K562 (cell line): ENCODE results near the gene TIPARP. TPM values are rescaled to one million over a fixed set of nuclear protein-coding genes. Genes with fewer than 3 reads are reported as not detected.
A peak's percentile ranks its signal among the peaks of the same experiment; 100 is the strongest.

Experiments used
- ARID4B ChIP-seq: sonication (generic); formaldehyde crosslinking; IDR thresholded peaks from 2 replicates; pipeline ENCODE4 v1.8.0; 2022; ENCODE audit warnings: mild to moderate bottlenecking, missing genetic modification reagents
- ATF1 ChIP-seq, 2 experiments: fragments of 450-650 bp in 1 of 2; IDR thresholded peaks; 2 replicates each; pipeline ENCODE4 v1.6.1; 2016; ENCODE audit warnings: missing compliant biosample characterization in 1 of 2, missing genetic modification characterization in 1 of 2
- HES1 ChIP-seq: fragments of 450-650 bp; IDR thresholded peaks from 2 replicates; pipeline ENCODE4 v1.6.1; 2016; ENCODE audit warnings: low read depth, mild to moderate bottlenecking, moderate library complexity
- MBD2 ChIP-seq: sonication (generic); IDR thresholded peaks from 2 replicates; pipeline ENCODE4 v1.6.1; 2016; ENCODE audit warnings: low read depth, borderline replicate concordance
- MGA ChIP-seq: fragments of 450-650 bp; IDR thresholded peaks from 2 replicates; pipeline ENCODE4 v1.6.1; 2016; ENCODE audit warnings: mild to moderate bottlenecking, moderate library complexity
- NELFE ChIP-seq: IDR thresholded peaks from 2 replicates; pipeline ENCODE4 v1.6.1; 2011; ENCODE audit warnings: mild to moderate bottlenecking; ENCODE audit not compliant: insufficient read depth, insufficient read length
- NFE2 ChIP-seq: IDR thresholded peaks from 2 replicates; pipeline ENCODE4 v1.6.1; 2014; ENCODE audit warnings: antibody characterized with exemption, low read depth
- TOE1 ChIP-seq, 2 experiments: fragments of 450-650 bp in 1 of 2; sonication (generic) in 1 of 2; formaldehyde crosslinking in 1 of 2; IDR thresholded peaks; 2 replicates each; pipeline versions ENCODE4 v1.7.1 to v1.8.0; 2016 to 2022; ENCODE audit warnings: borderline replicate concordance in 2 of 2, mild to moderate bottlenecking in 2 of 2, antibody characterized with exemption in 1 of 2, inconsistent platforms in 1 of 2, low read depth in 1 of 2, missing genetic modification reagents in 1 of 2, moderate library complexity in 1 of 2
- polyA plus RNA-seq, 8 experiments: library from polyadenylated mRNA; depleted of rRNA in 4 of 8; stranded (reverse) in 5 of 8; unstranded in 3 of 8; fragments of >200 nt; fragmentation: Nextera tagmentation in 2 of 8; fragmentation: Illumina TruSeq in 1 of 8; extraction: Ambion mirVana in 2 of 8; extraction: Trizol in 1 of 8; gene quantifications; 2 replicates each; pipeline versions ENCODE4 v1.2.1 to v1.2.3, GENCODE V29; 2011 to 2014; ENCODE audit warnings: inconsistent platforms in 1 of 8, missing spikeins in 1 of 8
- total RNA-seq, 7 experiments: library from RNA; depleted of rRNA in 6 of 7; stranded (reverse); fragments of >200 nt in 6 of 7; fragmentation: Illumina TruSeq in 2 of 7; extraction: Trizol in 2 of 7; gene quantifications; 2 replicates each; pipeline versions ENCODE4 v1.2.1 to v1.2.3, GENCODE V29; 2011 to 2021; ENCODE audit warnings: low replicate concordance in 1 of 7

TIPARP gene
- total and polyA plus RNA-seq, 9 of the 15 experiments (the other 6 are each of a cell fraction or from before 2014, with no cell fraction given) = 2.4 to 29.4 (median 15.1) TPM

GRCh38 chr3:156674046-156674910, at the start of gene TIPARP (continued):
- TF ChIP-seq ARID4B = peak; percentile 97
- TF ChIP-seq MBD2 = peak; percentile 81; the same call in 1 of the 2 replicates
- TF ChIP-seq NFE2 = no peak; the same call in 1 of the 2 replicates
- TF ChIP-seq ATF1 (CRISPR knock-in tag; IDR thresholded peaks at IDR 0.05) = no peak
- TF ChIP-seq ATF1 (tag; IDR thresholded peaks at IDR 0.05) = peak; percentile 86
- peak; percentile 85 for TF ChIP-seq MGA
- peak; percentile 79 for TF ChIP-seq TOE1 (IDR thresholded peaks at IDR 0.05; ENCODE audit: borderline replicate concordance)
- peak; percentile 60; the same call in 1 of the 2 replicates for TF ChIP-seq TOE1 (CRISPR knock-in tag; IDR thresholded peaks at IDR 0.05; ENCODE audit: borderline replicate concordance, low read depth)
- TF ChIP-seq NELFE = no peak
- peak; percentile 53; the same call in 1 of the 2 replicates for TF ChIP-seq HES1
